Lower leg skin (tissue), 3 donors: ENCODE data around the gene F11.

ENCODE experiments used
- POLR2A ChIP-seq, 2 donors: fragments of 450-650 bp; IDR thresholded peaks; one replicate each; pipeline ENCODE4 v1.6.1; 2016 to 2017; ENCODE audit warnings: antibody characterized with exemption in 2 of 2, mild to moderate bottlenecking in 1 of 2, moderate library complexity in 1 of 2
- TF ChIP-seq, protein P1 (sequence below), 3 donors: fragments of 450-650 bp; IDR thresholded peaks; one replicate each; pipeline ENCODE4 v1.5.1; 2016; ENCODE audit warnings: antibody characterized with exemption in 3 of 3, mild to moderate bottlenecking in 3 of 3, moderate library complexity in 2 of 3

DNA sequence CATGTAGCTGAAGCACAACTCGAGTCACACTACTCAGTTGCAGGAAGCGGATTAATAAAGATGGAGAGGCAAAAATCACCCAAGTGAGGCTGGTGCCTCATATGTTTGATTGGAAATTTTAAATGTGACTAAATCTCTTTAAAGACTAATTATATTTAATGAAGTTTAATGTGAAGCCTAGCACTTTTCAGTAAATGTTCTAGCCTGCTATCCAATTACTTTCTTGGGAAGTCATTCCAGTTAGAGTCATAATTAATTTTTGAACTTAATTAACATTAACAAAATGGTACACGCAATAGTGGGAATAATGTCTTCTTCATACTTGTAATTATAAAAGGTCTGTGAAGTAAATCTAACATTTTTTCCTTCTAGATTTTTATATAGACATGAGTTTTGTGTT is 20.6 kb downstream of the F11 start:
- TF ChIP-seq, protein P1, sequence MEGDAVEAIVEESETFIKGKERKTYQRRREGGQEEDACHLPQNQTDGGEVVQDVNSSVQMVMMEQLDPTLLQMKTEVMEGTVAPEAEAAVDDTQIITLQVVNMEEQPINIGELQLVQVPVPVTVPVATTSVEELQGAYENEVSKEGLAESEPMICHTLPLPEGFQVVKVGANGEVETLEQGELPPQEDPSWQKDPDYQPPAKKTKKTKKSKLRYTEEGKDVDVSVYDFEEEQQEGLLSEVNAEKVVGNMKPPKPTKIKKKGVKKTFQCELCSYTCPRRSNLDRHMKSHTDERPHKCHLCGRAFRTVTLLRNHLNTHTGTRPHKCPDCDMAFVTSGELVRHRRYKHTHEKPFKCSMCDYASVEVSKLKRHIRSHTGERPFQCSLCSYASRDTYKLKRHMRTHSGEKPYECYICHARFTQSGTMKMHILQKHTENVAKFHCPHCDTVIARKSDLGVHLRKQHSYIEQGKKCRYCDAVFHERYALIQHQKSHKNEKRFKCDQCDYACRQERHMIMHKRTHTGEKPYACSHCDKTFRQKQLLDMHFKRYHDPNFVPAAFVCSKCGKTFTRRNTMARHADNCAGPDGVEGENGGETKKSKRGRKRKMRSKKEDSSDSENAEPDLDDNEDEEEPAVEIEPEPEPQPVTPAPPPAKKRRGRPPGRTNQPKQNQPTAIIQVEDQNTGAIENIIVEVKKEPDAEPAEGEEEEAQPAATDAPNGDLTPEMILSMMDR (IDR thresholded peaks at IDR 0.05): no peak
- no peak for TF ChIP-seq POLR2A (IDR thresholded peaks at IDR 0.05)
